ENCODE measurements around the gene GRK5. TPM values are rescaled to one million over a fixed set of nuclear protein-coding genes. Genes with fewer than 3 reads are reported as not detected.

The GRK5 gene
- total RNA-seq, 2 donors from 2014 or later: 85.3 to 90.2 TPM

GRCh38 chr10:119305860-119306513, 98.6 kb downstream of the GRK5 start:
- Histone ChIP-seq H3K36me3 (no peaks in the 10 kb centered on the region), H3K27me3 (replicated peaks; ENCODE audit: insufficient read depth) (no peaks in the 10 kb centered on the region), H3K4me3 (peak overlapping the region; percentile 42), H3K4me1 (ENCODE audit: control insufficient read depth in 1 of 2, low read depth in 2 of 2) (peaks cover 47 to 100% of the 10 kb centered on the region in 2 donors), H3K9me3 (no peaks in the 10 kb centered on the region), H3K27ac (peak overlapping the region; percentile 89 to 92)
- DNase-seq (ENCODE audit: low spot score): peak; percentile 82
- no peak for TF ChIP-seq CTCF (IDR thresholded peaks at IDR 0.05)
- ATAC-seq (ENCODE audit: insufficient number of reproducible peaks, low FRiP score, low read depth): peak; percentile 95

GRCh38 chr10:119306514-119306951, 99.2 kb downstream of the GRK5 start:
- TF ChIP-seq CTCF (IDR thresholded peaks at IDR 0.05): no peak
- H3K4me1 ChIP-seq (ENCODE audit: control insufficient read depth in 1 of 2, low read depth in 2 of 2): peaks cover 45 to 100% of the 10 kb centered on the region in 2 donors
- no peak for ATAC-seq (ENCODE audit: insufficient number of reproducible peaks, low FRiP score, low read depth)
- no peaks in the 10 kb centered on the region for H3K27me3 ChIP-seq (replicated peaks; ENCODE audit: insufficient read depth)
- no peaks in the 10 kb centered on the region for H3K36me3 ChIP-seq
- H3K4me3 ChIP-seq: peak overlapping the region; percentile 42
- no peak for DNase-seq (ENCODE audit: low spot score)
- no peaks in the 10 kb centered on the region for H3K9me3 ChIP-seq
- peak overlapping the region; percentile 89 to 92 for H3K27ac ChIP-seq

- Histone ChIP-seq H3K27ac (peak overlapping the region; percentile 89 to 92), H3K36me3 (no peaks in the 10 kb centered on the region), H3K4me1 (ENCODE audit: control insufficient read depth in 1 of 2, low read depth in 2 of 2) (peaks cover 40 to 100% of the 10 kb centered on the region in 2 donors), H3K4me3 (no peak overlapping the region), H3K9me3 (no peaks in the 10 kb centered on the region), H3K27me3 (replicated peaks; ENCODE audit: insufficient read depth) (no peaks in the 10 kb centered on the region)
- DNase-seq (ENCODE audit: low spot score) (no peak), ATAC-seq (ENCODE audit: insufficient number of reproducible peaks, low FRiP score, low read depth) (no peak)
- TF ChIP-seq CTCF (IDR thresholded peaks at IDR 0.05): no peak
Observed at GRCh38 chr10:119306986-119307392, 99.6 kb downstream of the GRK5 start.

- Histone ChIP-seq H3K9me3 (no peaks in the 10 kb centered on the region), H3K36me3 (no peaks in the 10 kb centered on the region), H3K27ac (peak overlapping the region; percentile 89 to 92), H3K4me3 (no peak overlapping the region), H3K27me3 (replicated peaks; ENCODE audit: insufficient read depth) (no peaks in the 10 kb centered on the region), H3K4me1 (ENCODE audit: control insufficient read depth in 1 of 2, low read depth in 2 of 2) (peaks cover 40 to 100% of the 10 kb centered on the region in 2 donors)
- no peak for ATAC-seq (ENCODE audit: insufficient number of reproducible peaks, low FRiP score, low read depth)
- DNase-seq (ENCODE audit: low spot score): no peak
- no peak for TF ChIP-seq CTCF (IDR thresholded peaks at IDR 0.05)
Observed at GRCh38 chr10:119308089-119308488, 100.7 kb downstream of the GRK5 start.

GRCh38 chr10:119308551-119309422, 101.4 kb downstream of the GRK5 start:
- Histone ChIP-seq H3K4me1 (ENCODE audit: control insufficient read depth in 1 of 2, low read depth in 2 of 2) (peaks cover 46 to 100% of the 10 kb centered on the region in 2 donors), H3K9me3 (no peaks in the 10 kb centered on the region), H3K27ac (peak overlapping the region; percentile 89 to 92), H3K27me3 (replicated peaks; ENCODE audit: insufficient read depth) (no peaks in the 10 kb centered on the region), H3K36me3 (no peaks in the 10 kb centered on the region), H3K4me3 (no peak overlapping the region)
- no peak for TF ChIP-seq CTCF (IDR thresholded peaks at IDR 0.05)
- DNase-seq (ENCODE audit: low spot score) (no peak), ATAC-seq (ENCODE audit: insufficient number of reproducible peaks, low FRiP score, low read depth) (no peak)
